Chondrocyte (in vitro differentiated cells): ENCODE measurements around the gene TAGLN3. TPM values are rescaled to one million over a fixed set of nuclear protein-coding genes. Genes with fewer than 3 reads are reported as not detected.

Experiments
- DNase-seq: peaks from one replicate; pipeline ENCODE4 v3.0.0; 2021; ENCODE audit warnings: mixed read lengths, low spot score
- H3K27ac Mint-ChIP-seq: one replicate; pipeline ENCODE4 v1.8.0; 2021; ENCODE audit warnings: mild to moderate bottlenecking, moderate library complexity, mixed read lengths; ENCODE audit not compliant: unreplicated experiment
- H3K27me3 Mint-ChIP-seq: 2 replicates; pipeline ENCODE4 v1.8.0; 2021; ENCODE audit warnings: low read depth, mixed read lengths
- H3K36me3 Mint-ChIP-seq: 2 replicates; pipeline ENCODE4 v1.8.0; 2021; ENCODE audit warnings: low read depth, mixed read lengths
- H3K4me1 Mint-ChIP-seq: 2 replicates; pipeline ENCODE4 v1.8.0; 2021; ENCODE audit warnings: low read depth, mild to moderate bottlenecking, mixed read lengths
- H3K4me3 Mint-ChIP-seq: one replicate; pipeline ENCODE4 v1.8.0; 2021; ENCODE audit warnings: mild to moderate bottlenecking, moderate library complexity, mixed read lengths; ENCODE audit not compliant: unreplicated experiment
- H3K9me3 Mint-ChIP-seq: 2 replicates; pipeline ENCODE4 v1.8.0; 2021; ENCODE audit warnings: low read depth, mixed read lengths
- CTCF ChIP-seq: fragments of 200-600 bp; sonication (generic); IDR thresholded peaks from 2 replicates; pipeline ENCODE4 v1.5.0; 2021; ENCODE audit warnings: antibody characterized with exemption, mild to moderate bottlenecking, moderate library complexity
- total RNA-seq: library from RNA; stranded (reverse); gene quantifications from 3 replicates; pipeline ENCODE4 v1.2.1, GENCODE V29; 2021

Gene TAGLN3
- total RNA-seq, 1 donor from 2014 or later, result not detected

- no peaks in the 10 kb centered on the region for H3K27me3 Mint-ChIP-seq
These were observed 18.4 kb downstream of the TAGLN3 start for GRCh38 chr3:112017091-112017490.

GRCh38 chr3:112018712-112019111, 20.0 kb downstream of the TAGLN3 start:
- Mint-ChIP-seq H3K36me3 (no peaks in the 10 kb centered on the region), H3K4me1 (peaks cover under 1% of the 10 kb centered on the region), H3K9me3 (peaks cover 7% of the 10 kb centered on the region), H3K27ac (no peak overlapping the region), H3K27me3 (no peaks in the 10 kb centered on the region), H3K4me3 (no peak overlapping the region)
- DNase-seq, result no peak
- TF ChIP-seq CTCF, result no peak

More at GRCh38 chr3:112017091-112017490, 18.4 kb downstream of the TAGLN3 start:
- Mint-ChIP-seq H3K36me3 (no peaks in the 10 kb centered on the region), H3K4me1 (peaks cover 14% of the 10 kb centered on the region), H3K9me3 (peaks cover 6% of the 10 kb centered on the region), H3K27ac (no peak overlapping the region), H3K4me3 (no peak overlapping the region)
- TF ChIP-seq CTCF, result no peak
- DNase-seq, result no peak

- TF ChIP-seq CTCF, result no peak
These were observed 21.0 kb downstream of the TAGLN3 start for GRCh38 chr3:112019716-112020115.

GRCh38 chr3:112020674-112021085, 22.0 kb downstream of the TAGLN3 start:
- no peak for DNase-seq
- no peak overlapping the region for H3K27ac Mint-ChIP-seq
- H3K9me3 Mint-ChIP-seq, result peaks cover 7% of the 10 kb centered on the region
- H3K36me3 Mint-ChIP-seq, result no peaks in the 10 kb centered on the region
- no peak for TF ChIP-seq CTCF
- H3K27me3 Mint-ChIP-seq, result no peaks in the 10 kb centered on the region
- no peak overlapping the region for H3K4me3 Mint-ChIP-seq
- no peaks in the 10 kb centered on the region for H3K4me1 Mint-ChIP-seq

More at GRCh38 chr3:112019716-112020115, 21.0 kb downstream of the TAGLN3 start:
- no peaks in the 10 kb centered on the region for H3K27me3 Mint-ChIP-seq
- no peak overlapping the region for H3K4me3 Mint-ChIP-seq
- DNase-seq, result no peak
- no peaks in the 10 kb centered on the region for H3K4me1 Mint-ChIP-seq
- no peaks in the 10 kb centered on the region for H3K36me3 Mint-ChIP-seq
- peaks cover 7% of the 10 kb centered on the region for H3K9me3 Mint-ChIP-seq
- H3K27ac Mint-ChIP-seq, result no peak overlapping the region

GRCh38 chr3:112027142-112027541, 28.4 kb downstream of the TAGLN3 start:
- no peak for TF ChIP-seq CTCF
- no peaks in the 10 kb centered on the region for H3K4me1 Mint-ChIP-seq
- DNase-seq, result no peak
- no peak overlapping the region for H3K27ac Mint-ChIP-seq
- H3K27me3 Mint-ChIP-seq, result no peaks in the 10 kb centered on the region
- H3K4me3 Mint-ChIP-seq, result no peak overlapping the region
- H3K36me3 Mint-ChIP-seq, result no peaks in the 10 kb centered on the region
- H3K9me3 Mint-ChIP-seq, result peaks cover under 1% of the 10 kb centered on the region
